Smooth muscle cell of bladder (primary cell): Measurements from ENCODE around the gene PON1. TPM values are rescaled to one million over a fixed set of nuclear protein-coding genes. Genes with fewer than 3 reads are reported as not detected.

Experiments
- total RNA-seq: library from RNA; depleted of rRNA; stranded (reverse); fragments of >200 nt; gene quantifications from 2 replicates; pipeline ENCODE4 v1.2.3, GENCODE V29; 2014

PON1 gene
- total RNA-seq, result not detected in 2 replicates

DNA sequence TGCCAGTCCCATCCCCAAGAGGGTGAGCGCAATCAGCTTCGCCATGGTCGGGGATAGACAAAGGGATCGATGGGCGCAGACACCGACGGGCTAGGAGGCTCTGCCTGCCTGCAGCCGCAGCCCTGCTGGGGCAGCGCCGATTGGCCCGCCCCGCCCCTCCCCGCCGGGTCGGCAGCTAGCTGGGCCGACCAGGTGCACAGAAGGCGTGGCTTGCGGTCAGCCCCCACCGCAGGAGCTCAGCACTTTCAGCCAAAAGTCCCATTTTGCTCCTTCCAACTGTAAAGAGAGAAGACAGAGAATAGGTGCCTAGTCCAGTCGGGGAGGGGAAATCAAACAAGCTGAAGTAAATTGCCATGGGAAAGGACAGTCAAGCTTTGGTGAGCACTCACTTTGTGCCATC lies at the start of gene PON1:
Gene PON1 (minus strand): TSS at position 102 of the 400 bp plus-strand sequence. CDS start 57 bp downstream, at position 45.

Other genes with a start within 250 kb of the PON1 start
- gene PON3, start 71.8 kb upstream of the PON1 start, total RNA-seq, result not detected in 2 replicates
- gene PON2, start 110.5 kb upstream of the PON1 start, total RNA-seq, result 42.0 and 49.5 TPM in 2 replicates
- gene ASB4, start 161.4 kb upstream of the PON1 start, total RNA-seq, result under 0.01 TPM in 1 of 2 replicates, not detected in the other